HFF-Myc (cell line): Measurements from ENCODE around the gene ATP11A.

Experiments used
- DNase-seq: peaks from one replicate; pipeline ENCODE4 v3.0.0-alpha.2; 2011; ENCODE audit warnings: low read depth; ENCODE audit errors: extremely low read depth
- H3K4me3 ChIP-seq: replicated peaks from 2 replicates; pipeline ENCODE4 v1.5.1; 2011; ENCODE audit warnings: low read depth, mild to moderate bottlenecking, control low read depth, low read length
- TF ChIP-seq, protein P1 (sequence below): IDR thresholded peaks from 2 replicates; pipeline ENCODE4 v1.5.1; 2012; ENCODE audit warnings: mild to moderate bottlenecking, low read depth, low read length, control low read depth; ENCODE audit errors: missing control alignments

The ATP11A gene

DNA sequence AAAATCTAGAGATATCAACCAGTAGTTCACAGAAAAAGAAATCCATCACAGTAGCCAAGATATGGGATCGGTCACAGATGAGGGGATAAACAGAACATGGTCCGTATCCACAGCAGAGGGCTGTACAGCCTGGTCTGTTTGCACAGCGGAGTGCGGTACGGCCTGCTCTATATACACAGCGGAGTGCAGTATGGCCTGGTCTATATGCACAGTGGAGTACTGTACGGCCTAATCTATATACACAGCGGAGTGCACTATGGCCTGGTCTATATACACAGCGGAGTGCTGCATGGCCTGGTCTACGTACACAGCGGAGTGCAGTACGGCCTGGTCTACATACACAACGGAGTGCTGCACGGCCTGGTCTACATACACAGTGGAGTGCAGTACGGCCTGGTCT is 236.2 kb downstream of the ATP11A start:
- TF ChIP-seq, protein P1, sequence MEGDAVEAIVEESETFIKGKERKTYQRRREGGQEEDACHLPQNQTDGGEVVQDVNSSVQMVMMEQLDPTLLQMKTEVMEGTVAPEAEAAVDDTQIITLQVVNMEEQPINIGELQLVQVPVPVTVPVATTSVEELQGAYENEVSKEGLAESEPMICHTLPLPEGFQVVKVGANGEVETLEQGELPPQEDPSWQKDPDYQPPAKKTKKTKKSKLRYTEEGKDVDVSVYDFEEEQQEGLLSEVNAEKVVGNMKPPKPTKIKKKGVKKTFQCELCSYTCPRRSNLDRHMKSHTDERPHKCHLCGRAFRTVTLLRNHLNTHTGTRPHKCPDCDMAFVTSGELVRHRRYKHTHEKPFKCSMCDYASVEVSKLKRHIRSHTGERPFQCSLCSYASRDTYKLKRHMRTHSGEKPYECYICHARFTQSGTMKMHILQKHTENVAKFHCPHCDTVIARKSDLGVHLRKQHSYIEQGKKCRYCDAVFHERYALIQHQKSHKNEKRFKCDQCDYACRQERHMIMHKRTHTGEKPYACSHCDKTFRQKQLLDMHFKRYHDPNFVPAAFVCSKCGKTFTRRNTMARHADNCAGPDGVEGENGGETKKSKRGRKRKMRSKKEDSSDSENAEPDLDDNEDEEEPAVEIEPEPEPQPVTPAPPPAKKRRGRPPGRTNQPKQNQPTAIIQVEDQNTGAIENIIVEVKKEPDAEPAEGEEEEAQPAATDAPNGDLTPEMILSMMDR, result no peak
- H3K4me3 ChIP-seq, result no peak overlapping the region
- DNase-seq, result no peak

DNA sequence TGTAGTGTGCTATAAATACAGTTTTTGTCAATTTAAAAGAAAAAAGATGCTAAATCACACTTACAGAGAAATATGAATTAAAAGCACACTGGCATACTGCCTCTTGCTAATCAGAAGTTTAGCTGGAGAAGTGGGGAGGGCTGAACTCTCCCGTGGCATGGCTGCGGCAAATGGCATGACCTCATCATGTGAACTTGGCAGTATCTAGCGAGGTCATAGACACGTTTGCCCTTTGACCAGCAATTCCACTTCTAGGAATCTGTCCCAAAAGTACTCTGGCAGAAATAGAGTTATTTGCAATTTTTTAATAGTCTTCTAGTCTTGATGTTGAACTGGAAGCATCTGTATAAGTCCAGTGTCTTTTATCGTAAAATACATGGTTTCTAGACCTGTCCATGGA is 237.2 kb downstream of the ATP11A start:
- TF ChIP-seq, protein P1, result no peak
- no peak overlapping the region for H3K4me3 ChIP-seq
- DNase-seq, result no peak

DNA sequence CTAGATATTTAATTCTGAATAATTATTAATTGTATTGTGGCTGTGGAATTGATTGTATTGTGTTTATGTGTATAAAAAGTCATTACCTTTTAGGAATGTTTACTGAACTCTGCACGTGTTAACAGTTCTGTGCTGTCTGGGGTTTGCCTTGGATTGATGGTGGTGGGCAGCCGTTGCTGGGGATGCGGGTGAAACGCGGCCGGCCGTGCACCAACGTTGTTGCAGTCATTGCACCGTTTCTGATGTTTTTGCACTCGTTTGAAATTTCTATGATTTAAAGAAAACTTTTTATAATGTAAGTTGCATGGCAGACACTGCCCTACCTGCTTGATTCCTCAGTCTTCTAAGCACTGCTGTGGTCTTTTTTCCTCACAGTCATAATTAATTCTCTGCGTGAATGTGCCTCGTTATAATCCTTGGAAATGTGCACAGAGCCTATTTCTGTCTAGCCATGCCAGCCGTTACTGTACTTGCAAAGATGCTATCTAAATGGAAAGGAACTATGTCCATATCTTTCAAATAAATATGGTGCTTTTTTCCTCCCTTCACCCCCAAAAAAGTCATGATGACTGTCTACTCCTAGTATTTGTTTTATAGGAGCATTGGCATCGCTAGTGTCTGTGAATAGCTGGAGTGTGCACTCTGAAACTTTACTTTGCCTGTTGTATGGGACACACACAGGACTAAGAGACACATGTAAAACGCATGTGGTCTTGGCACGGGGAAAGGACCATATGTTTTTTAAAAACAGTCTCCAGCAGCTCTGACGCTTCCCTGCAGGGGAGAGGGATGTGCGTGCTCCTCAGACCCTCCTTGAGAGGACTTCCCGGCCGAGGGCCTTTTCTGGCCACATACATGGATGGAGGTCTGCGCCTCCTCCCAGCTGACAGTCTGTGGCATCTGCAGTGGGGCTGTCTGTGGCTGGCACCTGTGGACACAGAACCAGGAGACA is 238.5 kb downstream of the ATP11A start:
- H3K4me3 ChIP-seq, result no peak overlapping the region
- DNase-seq, result peak; percentile 11
- TF ChIP-seq, protein P1, result no peak

DNA sequence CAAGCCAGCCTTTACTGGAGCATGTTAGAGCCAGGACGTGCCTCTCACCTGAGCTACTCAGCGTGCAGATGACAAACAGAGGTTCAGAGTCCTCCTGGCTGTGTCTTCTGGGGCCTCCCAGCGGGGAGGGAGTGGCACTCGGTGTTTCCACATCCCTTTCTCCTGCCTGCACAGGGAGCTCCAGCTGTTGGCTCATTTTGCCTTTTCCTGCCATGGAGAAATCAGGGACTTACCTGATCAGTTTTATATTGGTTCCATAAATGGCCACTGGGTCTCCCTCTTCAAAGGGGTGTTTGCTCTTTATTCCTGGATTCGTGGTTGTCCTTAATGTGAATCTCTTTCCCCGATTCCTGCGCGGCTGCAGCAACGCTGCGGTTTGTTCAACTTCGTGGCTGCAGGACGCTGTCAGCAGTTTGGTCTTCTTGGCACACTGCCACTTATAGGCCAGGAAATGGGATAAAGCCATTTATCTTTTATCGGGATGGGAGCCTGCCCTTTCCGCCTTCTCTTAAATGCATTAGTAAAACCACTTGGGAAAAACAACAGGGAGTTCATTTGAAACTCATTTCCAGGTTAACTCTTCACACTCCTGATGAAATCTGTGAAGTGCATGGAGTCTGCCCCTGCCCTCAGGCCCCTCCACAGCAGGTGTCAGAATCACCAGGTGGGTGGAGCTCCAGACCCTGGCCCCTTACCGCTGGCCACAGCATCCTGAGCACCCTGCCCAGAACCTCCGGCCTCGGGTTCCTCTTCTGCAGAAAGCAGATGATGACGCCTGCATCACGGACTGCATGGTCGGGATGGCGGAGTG is 239.3 kb downstream of the ATP11A start:
- DNase-seq, result peak; percentile 10
- no peak overlapping the region for H3K4me3 ChIP-seq
- TF ChIP-seq, protein P1, result no peak

DNA sequence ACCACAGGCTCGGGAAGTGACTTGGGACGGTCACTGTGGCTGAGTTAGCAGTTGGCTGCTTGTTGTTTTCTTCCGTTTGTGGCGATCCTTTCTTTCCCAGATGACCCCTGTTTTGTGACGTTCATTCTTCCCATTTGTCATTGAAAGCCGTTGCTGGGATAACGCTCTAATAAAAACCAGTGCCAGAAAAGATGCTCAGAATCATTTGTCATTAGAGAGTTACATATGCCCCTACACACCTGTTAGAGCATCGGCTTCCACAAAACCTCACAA is 239.9 kb downstream of the ATP11A start:
- TF ChIP-seq, protein P1, result no peak
- DNase-seq, result no peak

DNA sequence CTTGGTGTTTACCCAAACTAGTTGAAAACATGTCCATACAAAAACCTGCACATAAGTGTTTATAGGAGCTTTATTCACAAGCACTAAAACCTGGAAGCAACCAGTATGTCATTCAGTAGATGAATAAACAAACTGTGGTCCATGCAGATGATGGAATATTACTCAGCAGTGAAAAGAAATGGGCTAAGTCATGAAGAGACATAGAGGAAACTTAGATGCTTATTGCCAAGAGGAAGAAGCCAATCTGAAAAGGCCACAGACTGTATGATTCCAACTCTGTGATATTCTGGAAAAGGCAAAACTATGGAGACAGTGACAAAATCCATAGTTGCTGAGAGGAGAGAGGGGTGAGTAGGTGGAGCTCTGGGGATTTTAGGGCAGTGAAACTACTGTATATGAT is 240.4 kb downstream of the ATP11A start:
- no peak overlapping the region for H3K4me3 ChIP-seq
- DNase-seq, result no peak
- TF ChIP-seq, protein P1, result no peak

More for the DNA sequence above, 239.9 kb downstream of the ATP11A start:
- H3K4me3 ChIP-seq, result no peak overlapping the region
